ENCODE measurements around the gene TNRC6B. TPM values are rescaled to one million over a fixed set of nuclear protein-coding genes. Genes with fewer than 3 reads are reported as not detected.
A peak's percentile ranks its signal among the peaks of the same experiment; 100 is the strongest.

Gene TNRC6B
- total and polyA plus RNA-seq, 2 donors (not counting 1 experiment from before 2014, with no cell fraction given), result 5.7 to 17.8 TPM

GRCh38 chr22:40352763-40353162 is 175.0 kb downstream of the TNRC6B start:
- Histone ChIP-seq H3K4me2 (ENCODE audit: extremely low read depth, insufficient read depth, low read length) (no peak overlapping the region), H2AFZ (ENCODE audit: low read length) (no peak overlapping the region), H3K36me3 (ENCODE audit: control insufficient read depth, insufficient read depth, low read length) (peaks cover 13% of the 10 kb centered on the region), H3K27ac (ENCODE audit: insufficient read depth, low read length) (no peak overlapping the region), H4K20me1 (ENCODE audit: control insufficient read depth, extremely low read depth, insufficient read depth, low read length) (no peaks in the 10 kb centered on the region), H3K4me3 (replicated peaks in 1 of 4; ENCODE audit: control extremely low read depth in 1 of 4, insufficient read depth in 1 of 4, low read depth in 3 of 4, low read length in 4 of 4) (no peak overlapping the region), H3K27me3 (ENCODE audit: control insufficient read depth, insufficient read depth, low read length) (no peaks in the 10 kb centered on the region), H3K4me1 (ENCODE audit: control insufficient read depth, extremely low read depth, insufficient read depth, low read length) (peaks cover 2% of the 10 kb centered on the region), H3K79me2 (ENCODE audit: control insufficient read depth, insufficient read depth, low read length) (peaks cover 15% of the 10 kb centered on the region), H3K9me3 (ENCODE audit: control insufficient read depth, insufficient read depth, low read depth, low read length) (no peaks in the 10 kb centered on the region), H3K9ac (ENCODE audit: insufficient read depth, low read length) (no peak overlapping the region)
- TF ChIP-seq EZH2 (IDR thresholded peaks at IDR 0.05; ENCODE audit: low read length, missing control alignments), result no peak
- no peak for TF ChIP-seq CTCF (conservative IDR thresholded peaks at IDR 0.05 in 1 of 2, IDR thresholded peaks at IDR 0.05 in 1 of 2; ENCODE audit: low read depth in 1 of 2, low read length in 2 of 2)
- DNase-seq (ENCODE audit: low read depth in 2 of 2), result no peak

- Histone ChIP-seq H2AFZ (ENCODE audit: low read length) (no peak overlapping the region), H4K20me1 (ENCODE audit: control insufficient read depth, extremely low read depth, insufficient read depth, low read length) (no peaks in the 10 kb centered on the region), H3K9ac (ENCODE audit: insufficient read depth, low read length) (no peak overlapping the region), H3K4me3 (replicated peaks in 1 of 4; ENCODE audit: control extremely low read depth in 1 of 4, insufficient read depth in 1 of 4, low read depth in 3 of 4, low read length in 4 of 4) (no peak overlapping the region), H3K27ac (ENCODE audit: insufficient read depth, low read length) (no peak overlapping the region), H3K9me3 (ENCODE audit: control insufficient read depth, insufficient read depth, low read depth, low read length) (no peaks in the 10 kb centered on the region), H3K27me3 (ENCODE audit: control insufficient read depth, insufficient read depth, low read length) (no peaks in the 10 kb centered on the region), H3K79me2 (ENCODE audit: control insufficient read depth, insufficient read depth, low read length) (no peaks in the 10 kb centered on the region), H3K36me3 (ENCODE audit: control insufficient read depth, insufficient read depth, low read length) (peaks cover 31% of the 10 kb centered on the region), H3K4me1 (ENCODE audit: control insufficient read depth, extremely low read depth, insufficient read depth, low read length) (no peaks in the 10 kb centered on the region), H3K4me2 (ENCODE audit: extremely low read depth, insufficient read depth, low read length) (no peak overlapping the region)
- TF ChIP-seq CTCF (conservative IDR thresholded peaks at IDR 0.05 in 1 of 2, IDR thresholded peaks at IDR 0.05 in 1 of 2; ENCODE audit: low read depth in 1 of 2, low read length in 2 of 2) (no peak), EZH2 (IDR thresholded peaks at IDR 0.05; ENCODE audit: low read length, missing control alignments) (no peak)
- DNase-seq (ENCODE audit: low read depth in 2 of 2), result no peak
These were observed 183.4 kb downstream of the TNRC6B start for GRCh38 chr22:40361100-40361499.

GRCh38 chr22:40363059-40363458 is 185.3 kb downstream of the TNRC6B start:
- H3K4me3 ChIP-seq (replicated peaks in 1 of 4; ENCODE audit: control extremely low read depth in 1 of 4, insufficient read depth in 1 of 4, low read depth in 3 of 4, low read length in 4 of 4), result no peak overlapping the region
- DNase-seq (ENCODE audit: low read depth in 2 of 2), result peak in 1 of 2 donors; percentile 61

More at GRCh38 chr22:40363059-40363458, 185.3 kb downstream of the TNRC6B start:
- peaks cover 32% of the 10 kb centered on the region for H3K36me3 ChIP-seq (ENCODE audit: control insufficient read depth, insufficient read depth, low read length)
- no peaks in the 10 kb centered on the region for H3K27me3 ChIP-seq (ENCODE audit: control insufficient read depth, insufficient read depth, low read length)
- no peak overlapping the region for H3K9ac ChIP-seq (ENCODE audit: insufficient read depth, low read length)
- H4K20me1 ChIP-seq (ENCODE audit: control insufficient read depth, extremely low read depth, insufficient read depth, low read length), result no peaks in the 10 kb centered on the region
- H3K9me3 ChIP-seq (ENCODE audit: control insufficient read depth, insufficient read depth, low read depth, low read length), result no peaks in the 10 kb centered on the region
- no peaks in the 10 kb centered on the region for H3K4me1 ChIP-seq (ENCODE audit: control insufficient read depth, extremely low read depth, insufficient read depth, low read length)
- no peak overlapping the region for H2AFZ ChIP-seq (ENCODE audit: low read length)
- peak overlapping the region; percentile 31 for H3K27ac ChIP-seq (ENCODE audit: insufficient read depth, low read length)
- no peaks in the 10 kb centered on the region for H3K79me2 ChIP-seq (ENCODE audit: control insufficient read depth, insufficient read depth, low read length)
- no peak overlapping the region for H3K4me2 ChIP-seq (ENCODE audit: extremely low read depth, insufficient read depth, low read length)
- no peak for TF ChIP-seq EZH2 (IDR thresholded peaks at IDR 0.05; ENCODE audit: low read length, missing control alignments)
- no peak for TF ChIP-seq CTCF (conservative IDR thresholded peaks at IDR 0.05 in 1 of 2, IDR thresholded peaks at IDR 0.05 in 1 of 2; ENCODE audit: low read depth in 1 of 2, low read length in 2 of 2)

Measured in fibroblast of lung (primary cell).